HG02759 (cell line): ENCODE measurements around the gene ATOSA.

Source experiments
- ATAC-seq: cut with Tn5 transposase; IDR thresholded peaks from one replicate; pipeline ENCODE4 v1.9.1; 2021; ENCODE audit warnings: mild to moderate bottlenecking, moderate library complexity; ENCODE audit not compliant: unreplicated experiment

Gene ATOSA, protein sequence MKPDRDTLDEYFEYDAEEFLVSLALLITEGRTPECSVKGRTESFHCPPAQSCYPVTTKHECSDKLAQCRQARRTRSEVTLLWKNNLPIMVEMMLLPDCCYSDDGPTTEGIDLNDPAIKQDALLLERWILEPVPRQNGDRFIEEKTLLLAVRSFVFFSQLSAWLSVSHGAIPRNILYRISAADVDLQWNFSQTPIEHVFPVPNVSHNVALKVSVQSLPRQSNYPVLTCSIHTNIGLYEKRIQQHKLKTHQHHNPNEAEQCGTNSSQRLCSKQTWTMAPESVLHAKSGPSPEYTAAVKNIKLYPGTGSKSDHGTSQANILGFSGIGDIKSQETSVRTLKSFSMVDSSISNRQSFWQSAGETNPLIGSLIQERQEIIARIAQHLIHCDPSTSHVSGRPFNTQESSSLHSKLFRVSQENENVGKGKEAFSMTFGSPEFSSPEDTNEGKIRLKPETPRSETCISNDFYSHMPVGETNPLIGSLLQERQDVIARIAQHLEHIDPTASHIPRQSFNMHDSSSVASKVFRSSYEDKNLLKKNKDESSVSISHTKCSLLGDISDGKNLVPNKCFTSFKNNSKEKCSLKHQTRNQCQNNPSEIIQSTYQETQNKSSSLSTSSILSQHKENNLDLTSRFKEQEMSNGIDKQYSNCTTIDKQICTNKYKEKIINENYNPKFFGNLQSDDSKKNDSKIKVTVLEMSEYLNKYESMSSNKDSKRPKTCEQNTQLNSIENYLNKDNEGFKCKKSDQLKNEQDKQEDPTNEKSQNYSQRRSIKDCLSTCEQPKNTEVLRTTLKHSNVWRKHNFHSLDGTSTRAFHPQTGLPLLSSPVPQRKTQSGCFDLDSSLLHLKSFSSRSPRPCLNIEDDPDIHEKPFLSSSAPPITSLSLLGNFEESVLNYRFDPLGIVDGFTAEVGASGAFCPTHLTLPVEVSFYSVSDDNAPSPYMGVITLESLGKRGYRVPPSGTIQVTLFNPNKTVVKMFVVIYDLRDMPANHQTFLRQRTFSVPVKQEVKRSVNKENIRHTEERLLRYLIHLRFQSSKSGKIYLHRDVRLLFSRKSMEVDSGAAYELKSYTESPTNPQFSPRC

GRCh38 chr15:52679232-52680040 lies at the start of gene ATOSA:
TSS of gene ATOSA (minus strand) at chr15:52679388. CDS start at chr15:52678021, 1,367 bp downstream.
- peak; percentile 81 for ATAC-seq

DNA sequence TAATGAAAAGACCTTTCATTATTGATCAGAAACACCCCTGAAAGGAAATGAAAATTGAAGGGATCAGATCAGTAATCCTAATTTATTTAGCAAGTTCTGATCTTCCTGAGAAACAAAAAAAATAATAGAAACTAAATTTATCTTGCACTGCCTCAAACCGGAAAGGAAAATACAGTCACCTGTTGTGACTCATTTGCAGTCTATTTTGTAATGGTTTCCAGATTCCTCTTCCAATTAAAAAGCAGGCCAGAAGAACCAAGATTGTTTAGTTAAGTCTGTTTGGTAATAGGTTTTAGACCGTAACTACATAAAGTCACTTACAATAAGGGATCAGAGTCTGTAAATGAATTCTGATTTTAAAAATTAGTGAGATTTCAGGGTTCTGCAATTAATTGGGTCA lies 49.7 kb upstream of the ATOSA start:
- no peak for ATAC-seq

DNA sequence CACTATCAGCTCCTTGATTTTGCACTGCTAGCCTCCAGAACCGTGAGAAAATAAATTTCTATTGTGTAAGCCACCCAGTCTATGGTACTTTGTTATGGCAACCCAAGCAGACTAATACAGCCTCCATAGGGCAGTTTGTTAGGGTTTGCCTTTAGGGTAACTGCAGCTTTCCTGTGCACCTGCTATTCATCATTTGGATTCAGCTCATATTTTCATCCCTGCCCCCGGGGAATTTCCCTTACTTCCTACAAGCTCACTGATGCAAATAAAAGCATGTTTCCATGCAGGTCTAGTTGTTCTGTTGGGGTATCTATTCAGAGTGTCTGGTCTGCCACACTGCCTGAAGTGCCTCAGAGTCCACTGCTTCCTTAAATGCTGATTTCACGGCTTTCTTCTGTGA lies 48.6 kb upstream of the ATOSA start:
- ATAC-seq: no peak

GRCh38 chr15:52726195-52726594 lies 47.0 kb upstream of the ATOSA start:
- no peak for ATAC-seq

- ATAC-seq: no peak
Measured at GRCh38 chr15:52718551-52718950, 39.4 kb upstream of the ATOSA start.

DNA sequence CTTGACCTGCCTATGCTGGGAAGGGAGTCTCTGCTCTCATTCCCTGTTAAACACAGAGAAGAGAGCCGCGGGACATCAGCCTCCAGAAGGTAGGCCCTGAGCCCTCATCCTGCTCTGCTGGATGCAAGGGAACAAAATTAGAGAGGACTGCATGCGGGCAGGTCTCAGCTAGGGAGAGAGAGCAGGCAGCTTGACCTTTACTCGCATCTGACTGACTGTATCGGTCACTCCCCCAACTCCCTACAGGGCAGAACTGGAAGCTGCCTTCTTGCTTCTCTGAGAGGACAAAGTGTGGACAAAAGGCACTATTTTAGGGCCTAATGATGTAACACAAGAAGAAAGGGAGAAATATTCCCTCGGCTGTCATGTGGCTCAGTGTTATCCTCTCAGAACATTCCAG lies 38.7 kb upstream of the ATOSA start:
- ATAC-seq: no peak

- ATAC-seq: no peak
Measured at GRCh38 chr15:52717481-52717880, 38.3 kb upstream of the ATOSA start.

GRCh38 chr15:52716536-52716935 lies 37.3 kb upstream of the ATOSA start:
- ATAC-seq: no peak

GRCh38 chr15:52715411-52715810 lies 36.2 kb upstream of the ATOSA start:
- no peak for ATAC-seq

DNA sequence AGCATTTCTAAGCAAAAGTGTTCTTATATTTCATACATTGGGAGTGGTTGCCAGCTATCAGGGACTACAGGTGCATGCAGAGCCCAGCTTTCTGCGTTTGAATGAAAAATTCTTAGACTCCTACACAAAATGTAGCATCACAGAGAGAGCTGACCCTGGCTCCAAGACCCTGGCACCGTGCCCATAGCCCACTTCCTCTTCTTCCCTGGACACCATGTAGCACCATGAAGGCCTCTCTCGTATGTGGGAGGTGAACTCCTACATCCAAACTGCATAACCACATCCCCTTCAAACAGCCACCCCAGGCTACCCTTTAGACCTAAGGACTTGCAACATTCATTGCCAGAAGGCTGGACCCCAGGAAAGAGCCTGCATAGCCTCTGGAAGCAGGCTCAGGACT lies 35.8 kb upstream of the ATOSA start:
- ATAC-seq: no peak

GRCh38 chr15:52710708-52711389 lies 31.7 kb upstream of the ATOSA start:
- no peak for ATAC-seq

DNA sequence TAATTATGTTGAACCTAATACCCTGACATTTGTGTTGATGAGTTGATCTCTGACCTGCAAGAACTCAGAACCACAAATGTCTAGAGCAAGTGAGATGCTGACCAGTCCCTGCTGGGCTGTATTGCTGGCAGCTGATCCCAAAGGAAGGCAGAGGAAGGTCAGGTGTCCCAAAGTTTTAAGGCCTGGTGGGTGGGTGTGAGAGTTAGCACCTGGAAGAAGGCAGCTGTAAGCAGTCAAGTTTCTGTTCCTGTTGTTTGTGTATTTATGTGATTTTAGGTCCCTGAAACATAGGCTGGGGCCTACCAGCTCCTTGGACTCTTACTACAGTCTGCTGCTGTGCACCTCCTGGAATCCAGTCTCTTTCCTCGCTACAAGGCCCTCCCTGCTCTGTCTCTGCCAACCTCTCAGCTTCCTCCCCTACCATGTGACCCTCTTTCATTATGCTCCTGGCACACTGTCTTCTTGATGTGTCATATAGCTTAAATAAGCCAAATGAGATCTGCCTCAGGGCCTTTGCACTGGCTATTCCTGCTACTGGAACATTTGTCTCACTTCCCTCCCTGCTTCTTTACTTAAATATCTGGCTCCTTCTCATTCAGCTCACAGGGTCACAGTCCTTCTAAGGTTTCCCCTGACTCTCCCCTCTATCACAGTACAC lies 31.0 kb upstream of the ATOSA start:
- peak; percentile 43 for ATAC-seq

GRCh38 chr15:52709187-52709981 lies 30.2 kb upstream of the ATOSA start:
- peak; percentile 94 for ATAC-seq

GRCh38 chr15:52706091-52706490 lies 26.9 kb upstream of the ATOSA start:
- ATAC-seq: no peak

- ATAC-seq: no peak
Measured at GRCh38 chr15:52702390-52702789, 23.2 kb upstream of the ATOSA start.

GRCh38 chr15:52699457-52699856 lies 20.3 kb upstream of the ATOSA start:
- ATAC-seq: no peak

GRCh38 chr15:52698514-52698913 lies 19.3 kb upstream of the ATOSA start:
- no peak for ATAC-seq

DNA sequence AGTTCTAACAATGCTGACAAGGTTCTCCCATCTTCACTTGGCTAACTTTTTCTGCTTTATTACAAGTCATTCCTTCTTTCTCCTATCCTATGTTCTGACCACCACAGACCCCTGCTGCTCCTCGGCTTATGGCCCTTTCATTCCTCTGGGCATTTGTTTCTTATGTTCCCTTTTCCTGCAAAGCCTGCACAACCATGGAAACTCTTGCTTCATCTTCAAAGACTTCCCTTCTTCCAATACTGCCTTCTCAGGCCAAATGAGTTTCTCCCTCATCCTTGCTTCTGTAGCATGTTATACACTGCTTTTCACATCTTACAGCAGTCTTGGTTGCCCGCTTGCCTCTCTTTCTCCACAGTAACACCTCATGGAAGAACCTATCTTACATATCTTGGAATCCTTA lies 17.9 kb upstream of the ATOSA start:
- no peak for ATAC-seq

- ATAC-seq: no peak
Measured at GRCh38 chr15:52695154-52695553, 16.0 kb upstream of the ATOSA start.
